ENCODE measurements around the gene MMP2.

- no peak for TF ChIP-seq CREB1 (CRISPR knock-in tag; IDR thresholded peaks at IDR 0.05)
- no peak for TF ChIP-seq ZBTB43 (CRISPR knock-in tag; IDR thresholded peaks at IDR 0.05)
- no peak for TF ChIP-seq CBFB (CRISPR knock-in tag; IDR thresholded peaks at IDR 0.05; ENCODE audit: low read depth)
- TF ChIP-seq CTCF (IDR thresholded peaks at IDR 0.05), result no peak
- TF ChIP-seq JUN (CRISPR knock-in tag; IDR thresholded peaks at IDR 0.05), result no peak
- no peak for TF ChIP-seq CREM (CRISPR knock-in tag; IDR thresholded peaks at IDR 0.05)
- no peak for TF ChIP-seq NR1H2 (CRISPR knock-in tag; IDR thresholded peaks at IDR 0.05)
- TF ChIP-seq RELA (CRISPR knock-in tag; IDR thresholded peaks at IDR 0.05; ENCODE audit: borderline replicate concordance), result no peak
- TF ChIP-seq SMAD3 (CRISPR knock-in tag; IDR thresholded peaks at IDR 0.05; ENCODE audit: borderline replicate concordance), result no peak
- no peak for TF ChIP-seq ETV6 (CRISPR knock-in tag; IDR thresholded peaks at IDR 0.05)
- no peak for TF ChIP-seq E2F4 (CRISPR knock-in tag; IDR thresholded peaks at IDR 0.05; ENCODE audit: borderline replicate concordance, low read depth)
Observed at GRCh38 chr16:55464375-55464774, 14.6 kb upstream of the MMP2 start.

Data from WTC11 (cell line).